DND-41 (cell line): ENCODE measurements around the gene RNF5.
A peak's percentile ranks its signal among the peaks of the same experiment; 100 is the strongest.

ENCODE experiments used
- ATAC-seq: fragments of 200-7000 bp; cut with Tn5 transposase; 3 replicates; pipeline ENCODE4 v1.9.1; 2021; ENCODE audit warnings: low read depth; ENCODE audit not compliant: insufficient read depth
- DNase-seq: peaks from one replicate; pipeline ENCODE4 v3.0.0-alpha.2; 2020
- H2AFZ ChIP-seq: 2 replicates; pipeline ENCODE4 v1.6.0; 2012; ENCODE audit warnings: low read depth, low read length
- H3K27ac ChIP-seq: 2 replicates; pipeline ENCODE4 v1.5.1; 2012; ENCODE audit warnings: low read length, inconsistent platforms
- H3K27me3 ChIP-seq: fragments of 200-600 bp; sonication (generic); 2 replicates; pipeline ENCODE4 v1.6.0; 2012; ENCODE audit warnings: low read length, mild to moderate bottlenecking, inconsistent platforms; ENCODE audit not compliant: insufficient read depth, poor library complexity
- H3K36me3 ChIP-seq: 2 replicates; pipeline ENCODE4 v1.5.1; 2012; ENCODE audit warnings: low read length, inconsistent platforms; ENCODE audit not compliant: insufficient read depth
- H3K4me1 ChIP-seq: 2 replicates; pipeline ENCODE4 v1.5.1; 2012; ENCODE audit warnings: mild to moderate bottlenecking, low read length; ENCODE audit not compliant: insufficient read depth
- H3K4me2 ChIP-seq: 2 replicates; pipeline ENCODE4 v1.6.0; 2012; ENCODE audit warnings: mild to moderate bottlenecking, moderate library complexity, low read length, inconsistent platforms; ENCODE audit not compliant: insufficient read depth
- H3K4me3 ChIP-seq, 2 experiments: fragments of 200-600 bp in 1 of 2; shearing (Covaris generic) in 1 of 2; 2 replicates each; pipeline ENCODE4 v1.5.1; 2012 to 2016; ENCODE audit warnings: inconsistent platforms in 2 of 2, low read length in 2 of 2, mild to moderate bottlenecking in 2 of 2, low read depth in 1 of 2, moderate library complexity in 1 of 2
- H3K79me2 ChIP-seq: 2 replicates; pipeline ENCODE4 v1.6.0; 2012; ENCODE audit warnings: low read length, inconsistent platforms; ENCODE audit not compliant: insufficient read depth
- H3K9ac ChIP-seq: 2 replicates; pipeline ENCODE4 v1.6.0; 2012; ENCODE audit warnings: low read depth, mild to moderate bottlenecking, inconsistent platforms, low read length, moderate library complexity
- H3K9me3 ChIP-seq: 2 replicates; pipeline ENCODE4 v1.5.1; 2012; ENCODE audit warnings: low read length, moderate library complexity, mild to moderate bottlenecking, inconsistent platforms; ENCODE audit not compliant: insufficient read depth, severe bottlenecking
- H4K20me1 ChIP-seq: 2 replicates; pipeline ENCODE4 v1.6.0; 2012; ENCODE audit warnings: low read length; ENCODE audit not compliant: insufficient read depth
- EZH2 ChIP-seq: IDR thresholded peaks from 3 replicates; pipeline ENCODE4 v1.6.1; 2012; ENCODE audit warnings: borderline replicate concordance, low read depth, mild to moderate bottlenecking, moderate library complexity, low read length, inconsistent platforms; ENCODE audit not compliant: severe bottlenecking
- TF ChIP-seq, protein P1 (sequence below): IDR thresholded peaks from 2 replicates; pipeline ENCODE4 v1.5.1; 2012; ENCODE audit warnings: borderline replicate concordance, low read length, moderate library complexity, mild to moderate bottlenecking; ENCODE audit not compliant: poor library complexity, severe bottlenecking; ENCODE audit errors: extremely low read depth

Gene RNF5

DNA sequence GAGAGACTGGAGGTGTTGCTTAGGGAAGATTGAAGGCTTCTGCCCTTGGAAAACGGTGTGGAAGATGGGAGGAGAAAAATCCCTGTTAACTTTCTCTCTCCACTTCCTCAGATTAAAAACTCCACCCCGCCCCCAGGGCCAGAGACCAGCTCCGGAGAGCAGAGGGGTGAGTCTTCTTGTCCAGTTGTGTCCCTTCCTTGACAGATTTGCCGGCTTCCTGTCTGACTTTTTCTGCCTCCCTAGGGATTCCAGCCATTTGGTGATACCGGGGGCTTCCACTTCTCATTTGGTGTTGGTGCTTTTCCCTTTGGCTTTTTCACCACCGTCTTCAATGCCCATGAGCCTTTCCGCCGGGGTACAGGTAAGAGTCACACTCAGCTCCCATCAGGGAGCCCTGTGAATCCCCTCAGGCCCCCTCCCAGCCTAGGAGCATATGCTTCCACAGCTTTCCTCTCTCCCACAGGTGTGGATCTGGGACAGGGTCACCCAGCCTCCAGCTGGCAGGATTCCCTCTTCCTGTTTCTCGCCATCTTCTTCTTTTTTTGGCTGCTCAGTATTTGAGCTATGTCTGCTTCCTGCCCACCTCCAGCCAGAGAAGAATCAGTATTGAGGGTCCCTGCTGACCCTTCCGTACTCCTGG lies 1.7 kb downstream of the RNF5 start:
- DNase-seq, result no peak
- Histone ChIP-seq H3K27me3 (no peaks in the 10 kb centered on the region), H3K27ac (no peak overlapping the region), H3K36me3 (peaks cover 50% of the 10 kb centered on the region), H3K4me3 (peak overlapping the region in 1 of 2 experiments; percentile 91; a peak in 1 of 4 replicates), H3K9me3 (no peaks in the 10 kb centered on the region), H3K9ac (peak overlapping the region; percentile 79; the same call in 1 of the 2 replicates), H3K4me2 (peak overlapping the region; percentile 75), H3K79me2 (peaks cover 34% of the 10 kb centered on the region), H2AFZ (no peak overlapping the region), H3K4me1 (peaks cover 47% of the 10 kb centered on the region), H4K20me1 (no peaks in the 10 kb centered on the region)
- TF ChIP-seq, protein P1, sequence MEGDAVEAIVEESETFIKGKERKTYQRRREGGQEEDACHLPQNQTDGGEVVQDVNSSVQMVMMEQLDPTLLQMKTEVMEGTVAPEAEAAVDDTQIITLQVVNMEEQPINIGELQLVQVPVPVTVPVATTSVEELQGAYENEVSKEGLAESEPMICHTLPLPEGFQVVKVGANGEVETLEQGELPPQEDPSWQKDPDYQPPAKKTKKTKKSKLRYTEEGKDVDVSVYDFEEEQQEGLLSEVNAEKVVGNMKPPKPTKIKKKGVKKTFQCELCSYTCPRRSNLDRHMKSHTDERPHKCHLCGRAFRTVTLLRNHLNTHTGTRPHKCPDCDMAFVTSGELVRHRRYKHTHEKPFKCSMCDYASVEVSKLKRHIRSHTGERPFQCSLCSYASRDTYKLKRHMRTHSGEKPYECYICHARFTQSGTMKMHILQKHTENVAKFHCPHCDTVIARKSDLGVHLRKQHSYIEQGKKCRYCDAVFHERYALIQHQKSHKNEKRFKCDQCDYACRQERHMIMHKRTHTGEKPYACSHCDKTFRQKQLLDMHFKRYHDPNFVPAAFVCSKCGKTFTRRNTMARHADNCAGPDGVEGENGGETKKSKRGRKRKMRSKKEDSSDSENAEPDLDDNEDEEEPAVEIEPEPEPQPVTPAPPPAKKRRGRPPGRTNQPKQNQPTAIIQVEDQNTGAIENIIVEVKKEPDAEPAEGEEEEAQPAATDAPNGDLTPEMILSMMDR, result no peak
- TF ChIP-seq EZH2, result no peak
- ATAC-seq, result no peak

DNA sequence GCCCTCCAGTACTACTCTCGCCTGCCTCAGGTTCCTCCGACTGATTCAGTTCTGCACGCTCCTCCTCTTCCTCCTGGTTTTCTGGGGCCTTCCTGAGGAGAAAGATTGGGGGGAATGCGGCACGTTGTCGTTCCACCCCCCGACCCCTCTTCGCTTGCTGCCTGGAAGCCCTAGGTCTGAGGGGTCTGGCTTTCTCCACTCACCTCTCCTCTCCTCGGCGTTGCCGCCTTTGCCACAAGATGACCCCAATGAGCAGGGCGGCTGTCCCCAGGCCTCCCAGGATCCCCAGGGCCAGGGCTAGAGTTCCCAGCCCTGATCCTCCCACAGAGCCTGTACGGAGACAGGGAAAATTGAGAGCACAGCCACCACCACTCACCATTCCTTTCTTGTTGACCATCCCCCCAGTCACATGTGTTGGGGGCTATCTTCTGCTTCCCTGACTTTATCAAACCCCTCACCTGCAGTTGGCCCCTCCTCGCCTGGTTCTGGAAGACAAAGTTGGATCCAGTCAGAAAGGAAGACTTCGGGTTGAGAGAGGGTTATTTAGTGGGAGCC lies 3.0 kb downstream of the RNF5 start:
- H3K4me3 ChIP-seq, result no peak overlapping the region
- TF ChIP-seq, protein P1, result no peak
- TF ChIP-seq EZH2, result no peak
- DNase-seq (no peak), ATAC-seq (no peak)
- H2AFZ ChIP-seq, result no peak overlapping the region
- H3K4me1 ChIP-seq, result peaks cover 37% of the 10 kb centered on the region
- no peaks in the 10 kb centered on the region for H3K9me3 ChIP-seq
- no peaks in the 10 kb centered on the region for H3K27me3 ChIP-seq
- no peak overlapping the region for H3K9ac ChIP-seq
- H4K20me1 ChIP-seq, result no peaks in the 10 kb centered on the region
- no peak overlapping the region for H3K4me2 ChIP-seq
- no peak overlapping the region for H3K27ac ChIP-seq
- H3K36me3 ChIP-seq, result peaks cover 57% of the 10 kb centered on the region
- H3K79me2 ChIP-seq, result peaks cover 27% of the 10 kb centered on the region

DNA sequence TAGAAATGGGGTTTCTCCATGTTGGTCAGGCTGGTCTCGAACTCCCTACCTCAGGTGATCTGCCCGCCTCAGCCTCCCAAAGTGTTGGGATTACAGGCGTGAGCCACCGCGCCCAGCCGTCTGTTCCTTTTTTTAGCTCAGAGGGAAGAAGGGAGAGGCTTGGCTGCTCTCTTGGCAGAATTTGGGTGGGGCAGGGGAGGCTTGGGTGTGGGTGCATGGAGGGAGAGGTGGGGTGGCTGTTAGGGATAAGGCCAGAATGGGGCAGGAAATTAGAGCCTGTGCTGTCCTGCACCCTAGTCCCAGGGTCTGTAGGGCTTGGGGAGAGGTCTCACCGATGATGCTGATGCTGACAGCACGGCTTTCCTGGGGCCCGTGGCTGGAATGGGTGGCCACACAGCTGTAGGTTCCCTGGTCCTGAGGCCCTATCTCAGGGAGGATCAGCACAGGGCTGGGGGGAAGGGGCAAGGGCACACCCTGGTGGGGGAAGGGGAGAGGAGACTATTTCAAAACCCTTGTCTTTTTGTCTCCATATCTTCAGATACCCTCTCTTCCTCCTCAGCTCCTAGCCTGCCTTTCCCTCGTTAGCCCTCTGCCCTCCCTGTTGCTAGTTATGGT lies 3.8 kb downstream of the RNF5 start:
- Histone ChIP-seq H3K27ac (no peak overlapping the region), H3K36me3 (peaks cover 65% of the 10 kb centered on the region), H3K4me1 (peaks cover 34% of the 10 kb centered on the region), H3K4me2 (no peak overlapping the region), H3K27me3 (no peaks in the 10 kb centered on the region), H2AFZ (no peak overlapping the region), H3K79me2 (peaks cover 21% of the 10 kb centered on the region), H4K20me1 (no peaks in the 10 kb centered on the region), H3K4me3 (no peak overlapping the region), H3K9ac (no peak overlapping the region), H3K9me3 (no peaks in the 10 kb centered on the region)
- no peak for ATAC-seq
- DNase-seq, result no peak
- TF ChIP-seq, protein P1, result no peak
- no peak for TF ChIP-seq EZH2
